Myocyte (in vitro differentiated cells): Measurements from ENCODE around the gene DIS3L2. TPM values are rescaled to one million over a fixed set of nuclear protein-coding genes. Genes with fewer than 3 reads are reported as not detected.

Experiments
- DNase-seq: peaks from one replicate; pipeline ENCODE4 v3.0.0-alpha.2; 2012; ENCODE audit warnings: low read depth
- total RNA-seq: library from RNA; depleted of rRNA; stranded (reverse); fragments of >200 nt; gene quantifications from 2 replicates; pipeline ENCODE4 v1.2.3, GENCODE V29; 2014

Gene DIS3L2
- total RNA-seq, 1 donor from 2014 or later, result 20.5 TPM

GRCh38 chr2:232225429-232225828 is 263.9 kb downstream of the DIS3L2 start:
- DNase-seq, result no peak

GRCh38 chr2:232225895-232226294 is 264.4 kb downstream of the DIS3L2 start:
- no peak for DNase-seq

- DNase-seq, result no peak
Observed at GRCh38 chr2:232228332-232228731, 266.8 kb downstream of the DIS3L2 start.

GRCh38 chr2:232228971-232229894 is 267.7 kb downstream of the DIS3L2 start:
- DNase-seq, result no peak

- no peak for DNase-seq
Observed at GRCh38 chr2:232229911-232230310, 268.4 kb downstream of the DIS3L2 start.

GRCh38 chr2:232230560-232230959 is 269.0 kb downstream of the DIS3L2 start:
- DNase-seq, result peak; percentile 21

- DNase-seq, result no peak
Observed at GRCh38 chr2:232231554-232231953, 270.0 kb downstream of the DIS3L2 start.

- DNase-seq, result no peak
Observed at GRCh38 chr2:232232915-232233314, 271.4 kb downstream of the DIS3L2 start.

- no peak for DNase-seq
Observed at GRCh38 chr2:232234922-232235615, 273.6 kb downstream of the DIS3L2 start.

- peak; percentile 30 for DNase-seq
Observed at GRCh38 chr2:232235716-232236115, 274.2 kb downstream of the DIS3L2 start.

GRCh38 chr2:232236200-232236599 is 274.7 kb downstream of the DIS3L2 start:
- DNase-seq, result no peak

GRCh38 chr2:232237464-232237863 is 276.0 kb downstream of the DIS3L2 start:
- no peak for DNase-seq

GRCh38 chr2:232238108-232238507 is 276.6 kb downstream of the DIS3L2 start:
- DNase-seq, result no peak

GRCh38 chr2:232238596-232238995 is 277.1 kb downstream of the DIS3L2 start:
- DNase-seq, result no peak

GRCh38 chr2:232239951-232240681 is 278.6 kb downstream of the DIS3L2 start:
- no peak for DNase-seq

GRCh38 chr2:232240906-232241305 is 279.4 kb downstream of the DIS3L2 start:
- DNase-seq, result no peak

- no peak for DNase-seq
Observed at GRCh38 chr2:232242316-232242715, 280.8 kb downstream of the DIS3L2 start.

GRCh38 chr2:232245111-232245510 is 283.6 kb downstream of the DIS3L2 start:
- no peak for DNase-seq

GRCh38 chr2:232246245-232246644 is 284.7 kb downstream of the DIS3L2 start:
- no peak for DNase-seq

GRCh38 chr2:232249096-232249495 is 287.6 kb downstream of the DIS3L2 start:
- no peak for DNase-seq

- no peak for DNase-seq
Observed at GRCh38 chr2:232250246-232251175, 289.0 kb downstream of the DIS3L2 start.
